H9 (cell line): ENCODE results near the gene BACH2. TPM values are rescaled to one million over a fixed set of nuclear protein-coding genes. Genes with fewer than 3 reads are reported as not detected.

Source experiments
- DNase-seq: peaks from one replicate; pipeline ENCODE4 v3.0.0-alpha.2; 2017
- H2AFZ ChIP-seq: one replicate; pipeline ENCODE4 v1.6.1; 2013; ENCODE audit warnings: mild to moderate bottlenecking, low read length, control low read depth, moderate library complexity
- H2AK5ac ChIP-seq: 2 replicates; pipeline ENCODE4 v1.6.1; 2013; ENCODE audit warnings: low read length, control low read depth, mixed read lengths; ENCODE audit not compliant: insufficient read length
- H2BK120ac ChIP-seq: one replicate; pipeline ENCODE4 v1.6.1; 2013; ENCODE audit warnings: low read depth, mild to moderate bottlenecking, low read length, control low read depth, inconsistent platforms; ENCODE audit not compliant: poor library complexity, severe bottlenecking
- H2BK12ac ChIP-seq: 2 replicates; pipeline ENCODE4 v1.6.1; 2013; ENCODE audit warnings: low read length, control low read depth, mixed read lengths, low read depth; ENCODE audit not compliant: insufficient read length
- H2BK15ac ChIP-seq: 2 replicates; pipeline ENCODE4 v1.6.1; 2013; ENCODE audit warnings: low read depth, low read length, control low read depth
- H2BK20ac ChIP-seq: one replicate; pipeline ENCODE4 v1.6.1; 2013; ENCODE audit warnings: low read depth, mild to moderate bottlenecking, low read length, control low read depth, inconsistent platforms; ENCODE audit not compliant: poor library complexity, severe bottlenecking
- H2BK5ac ChIP-seq: 2 replicates; pipeline ENCODE4 v1.6.1; 2013; ENCODE audit warnings: low read length, control low read depth, mixed read lengths; ENCODE audit not compliant: insufficient read length
- H3K14ac ChIP-seq: 2 replicates; pipeline ENCODE4 v1.6.1; 2013; ENCODE audit warnings: low read length, control low read depth; ENCODE audit not compliant: insufficient read depth
- H3K18ac ChIP-seq: 2 replicates; pipeline ENCODE4 v1.6.1; 2013; ENCODE audit warnings: low read depth, mild to moderate bottlenecking, mixed read lengths, low read length, control low read depth; ENCODE audit not compliant: insufficient read length
- H3K23ac ChIP-seq: 2 replicates; pipeline ENCODE4 v1.6.1; 2013; ENCODE audit warnings: low read length, control low read depth, mixed read lengths, low read depth; ENCODE audit not compliant: insufficient read length
- H3K23me2 ChIP-seq: 2 replicates; pipeline ENCODE4 v1.6.1; 2013; ENCODE audit warnings: low read depth, mild to moderate bottlenecking, mixed read lengths, low read length, control low read depth; ENCODE audit not compliant: insufficient read length, poor library complexity, severe bottlenecking
- H3K27ac ChIP-seq: 2 replicates; pipeline ENCODE4 v1.5.1; 2013; ENCODE audit warnings: low read length, control low read depth, mixed read lengths, low read depth; ENCODE audit not compliant: insufficient read length
- H3K27me3 ChIP-seq: 2 replicates; pipeline ENCODE4 v1.6.1; 2013; ENCODE audit warnings: low read length, control low read depth, inconsistent platforms; ENCODE audit not compliant: insufficient read depth
- H3K4ac ChIP-seq: 2 replicates; pipeline ENCODE4 v1.6.1; 2013; ENCODE audit warnings: low read depth, mild to moderate bottlenecking, control low read depth, inconsistent platforms, low read length, moderate library complexity
- H3K4me1 ChIP-seq: 2 replicates; pipeline ENCODE4 v1.6.1; 2013; ENCODE audit warnings: low read length, control low read depth, inconsistent platforms; ENCODE audit not compliant: insufficient read depth
- H3K4me2 ChIP-seq: 2 replicates; pipeline ENCODE4 v1.6.1; 2013; ENCODE audit warnings: low read length, control low read depth, mixed read lengths; ENCODE audit not compliant: insufficient read length, insufficient read depth
- H3K56ac ChIP-seq: 2 replicates; pipeline ENCODE4 v1.6.1; 2013; ENCODE audit warnings: low read depth, mild to moderate bottlenecking, mixed read lengths, low read length, control low read depth; ENCODE audit not compliant: insufficient read length
- H3K79me1 ChIP-seq: 2 replicates; pipeline ENCODE4 v1.6.1; 2013; ENCODE audit warnings: low read depth, mild to moderate bottlenecking, moderate library complexity, low read length, control low read depth, inconsistent platforms; ENCODE audit not compliant: insufficient read depth, poor library complexity, severe bottlenecking
- H3K79me2 ChIP-seq: 2 replicates; pipeline ENCODE4 v1.6.1; 2013; ENCODE audit warnings: low read length, control low read depth, inconsistent platforms; ENCODE audit not compliant: insufficient read depth
- H3K9ac ChIP-seq: 2 replicates; pipeline ENCODE4 v1.6.1; 2013; ENCODE audit warnings: low read length, control low read depth, mixed read lengths; ENCODE audit not compliant: insufficient read length; ENCODE audit errors: extremely low read depth
- H3K9me3 ChIP-seq: one replicate; pipeline ENCODE4 v1.6.1; 2013; ENCODE audit warnings: low read depth, low read length, inconsistent platforms; ENCODE audit not compliant: control insufficient read depth
- H3T11ph ChIP-seq: one replicate; pipeline ENCODE4 v1.6.1; 2013; ENCODE audit warnings: mild to moderate bottlenecking, low read length, control low read depth, inconsistent platforms
- H4K20me1 ChIP-seq: one replicate; pipeline ENCODE4 v1.6.1; 2013; ENCODE audit not compliant: control insufficient read depth, insufficient read length, insufficient read depth
- H4K5ac ChIP-seq: 2 replicates; pipeline ENCODE4 v1.6.1; 2013; ENCODE audit warnings: low read depth, mild to moderate bottlenecking, mixed read lengths, low read length, control low read depth; ENCODE audit not compliant: insufficient read length
- H4K8ac ChIP-seq: replicated peaks from 2 replicates; pipeline ENCODE4 v1.6.1; 2013; ENCODE audit warnings: low read length, control low read depth, mixed read lengths, low read depth; ENCODE audit not compliant: insufficient read length
- H4K91ac ChIP-seq: 2 replicates; pipeline ENCODE4 v1.6.1; 2013; ENCODE audit warnings: low read depth, mild to moderate bottlenecking, moderate library complexity, mixed read lengths, low read length, control low read depth; ENCODE audit not compliant: insufficient read length
- H3K27ac Mint-ChIP-seq, 3 experiments: 2 replicates in 2 of 3; 3 replicates in 1 of 3; pipeline ENCODE4 v1.8.0; 2020 to 2021; ENCODE audit warnings: mixed read lengths in 3 of 3, mild to moderate bottlenecking in 1 of 3, moderate library complexity in 1 of 3
- H3K27me3 Mint-ChIP-seq: 2 replicates; pipeline ENCODE4 v1.8.0; 2021; ENCODE audit warnings: low read depth, mild to moderate bottlenecking, moderate library complexity, mixed read lengths
- H3K36me3 Mint-ChIP-seq, 3 experiments: 2 replicates in 2 of 3; 3 replicates in 1 of 3; pipeline ENCODE4 v1.8.0; 2020 to 2021; ENCODE audit warnings: low read depth in 3 of 3, mixed read lengths in 3 of 3; ENCODE audit not compliant: insufficient read depth in 1 of 3
- H3K4me1 Mint-ChIP-seq, 2 experiments: 2 replicates each; pipeline ENCODE4 v1.8.0; 2020; ENCODE audit warnings: mixed read lengths in 2 of 2
- H3K4me3 Mint-ChIP-seq, 2 experiments: 2 replicates in 1 of 2; 3 replicates in 1 of 2; pipeline ENCODE4 v1.8.0; 2020 to 2021; ENCODE audit warnings: mild to moderate bottlenecking in 2 of 2, mixed read lengths in 2 of 2, moderate library complexity in 1 of 2
- H3K9me3 Mint-ChIP-seq, 2 experiments: 2 replicates in 1 of 2; 3 replicates in 1 of 2; pipeline ENCODE4 v1.8.0; 2020; ENCODE audit warnings: mild to moderate bottlenecking in 2 of 2, mixed read lengths in 2 of 2, moderate library complexity in 1 of 2
- CTCF ChIP-seq: fragments of 200-600 bp; sonication (generic); conservative IDR thresholded peaks from 3 replicates; pipeline ENCODE4 v1.8.0; 2021; ENCODE audit warnings: antibody characterized with exemption, mild to moderate bottlenecking
- WGBS: extraction: QIAGEN DNeasy Blood & Tissue Kit; methylation state at CpG from one replicate; pipeline ENCODE4 v1.1.7; 2013; ENCODE audit warnings: missing lambda C conversion rate, low lambda C conversion rate, mixed read lengths; ENCODE audit not compliant: insufficient read length; ENCODE audit errors: extremely low coverage; 5-methylcytosine and 5-hydroxymethylcytosine counted together
- total RNA-seq: library from RNA; stranded (reverse); gene quantifications from 2 replicates; pipeline ENCODE4 v1.2.1, GENCODE V29; 2021

BACH2 gene
- total RNA-seq, 1 experiment from 2014 or later, result 2.0 TPM

- Histone ChIP-seq H3K9me3 (no peaks in the 10 kb centered on the region), H2BK5ac (no peak overlapping the region), H4K20me1 (peaks cover 2% of the 10 kb centered on the region), H3K14ac (no peak overlapping the region), H3K4ac (no peak overlapping the region), H3K9ac (no peak overlapping the region), H3K79me2 (no peaks in the 10 kb centered on the region), H3K56ac (no peak overlapping the region), H3K27ac (no peak overlapping the region), H2AK5ac (no peak overlapping the region), H2BK12ac (no peak overlapping the region), H3K23me2 (no peaks in the 10 kb centered on the region), H3K79me1 (no peaks in the 10 kb centered on the region), H3K4me2 (no peak overlapping the region), H3K23ac (no peak overlapping the region), H2BK120ac (no peak overlapping the region), H2BK15ac (no peak overlapping the region), H3T11ph (no peak overlapping the region), H3K18ac (no peak overlapping the region), H3K27me3 (no peaks in the 10 kb centered on the region), H4K91ac (no peak overlapping the region), H3K4me1 (peaks cover 5% of the 10 kb centered on the region; the same call in 1 of the 2 replicates), H4K8ac (no peak overlapping the region), H2BK20ac (no peak overlapping the region), H4K5ac (no peak overlapping the region), H2AFZ (no peak overlapping the region)
- no peaks in the 10 kb centered on the region for H3K36me3 Mint-ChIP-seq
- WGBS, result no CpG with 5 or more reads among the region's 2 CpGs
- no peaks in the 10 kb centered on the region for H3K4me1 Mint-ChIP-seq
- no peaks in the 10 kb centered on the region for H3K9me3 Mint-ChIP-seq
- H3K27me3 Mint-ChIP-seq, result no peaks in the 10 kb centered on the region
- H3K27ac Mint-ChIP-seq, result no peak overlapping the region
- no peak for DNase-seq
- TF ChIP-seq CTCF, result no peak
- H3K4me3 Mint-ChIP-seq, result no peak overlapping the region
These were observed 251.1 kb downstream of the BACH2 start for GRCh38 chr6:90045535-90045934.
